ENCODE data around the gene DUSP9.
"Not testable (repeated sequence)": the region's sequence is repeated elsewhere in the genome, so short reads cannot be mapped to it uniquely, and the experiment has no call there.

The DUSP9 gene

GRCh38 chrX:153696986-153697722 lies 50.2 kb downstream of the DUSP9 start:
- not testable (repeated sequence) for H3K9me3 ChIP-seq (ENCODE audit: control insufficient read depth in 5 of 5, low read length in 5 of 5); H3K4me3 ChIP-seq (ENCODE audit: low read depth in 1 of 5, low read length in 5 of 5); H3K27ac ChIP-seq (ENCODE audit: low read depth, low read length); H3K9ac ChIP-seq (ENCODE audit: low read length in 5 of 5)
- Histone ChIP-seq H3K4me1 (ENCODE audit: control insufficient read depth in 5 of 5, insufficient read depth in 5 of 5, low read length in 5 of 5) (peaks cover 0 to 13% (median 0%) of the 10 kb centered on the region in 5 donors), H3K27me3 (ENCODE audit: control insufficient read depth in 5 of 5, insufficient read depth in 4 of 5, low read length in 5 of 5) (peaks cover 0 to 10% (median 0%) of the 10 kb centered on the region in 5 donors), H3K36me3 (ENCODE audit: control insufficient read depth in 5 of 5, insufficient read depth in 5 of 5, low read length in 5 of 5) (peaks cover 0 to 51% (median 22%) of the 10 kb centered on the region in 5 donors)

GRCh38 chrX:153697924-153698865 lies 51.2 kb downstream of the DUSP9 start:
- peaks cover 0 to 61% (median 30%) of the 10 kb centered on the region in 5 donors for H3K36me3 ChIP-seq (ENCODE audit: control insufficient read depth in 5 of 5, insufficient read depth in 5 of 5, low read length in 5 of 5)
- H3K9me3 ChIP-seq (ENCODE audit: control insufficient read depth in 5 of 5, low read length in 5 of 5) = no peaks in the 10 kb centered on the region
- H3K4me1 ChIP-seq (ENCODE audit: control insufficient read depth in 5 of 5, insufficient read depth in 5 of 5, low read length in 5 of 5) = peaks cover 0 to 17% (median 0%) of the 10 kb centered on the region in 5 donors
- H3K27ac ChIP-seq (ENCODE audit: low read depth, low read length) = no peak overlapping the region
- H3K27me3 ChIP-seq (ENCODE audit: control insufficient read depth in 5 of 5, insufficient read depth in 4 of 5, low read length in 5 of 5) = peaks cover 0 to 8% (median 0%) of the 10 kb centered on the region in 5 donors
- no peak overlapping the region for H3K4me3 ChIP-seq (ENCODE audit: low read depth in 1 of 5, low read length in 5 of 5)
- H3K9ac ChIP-seq (ENCODE audit: low read length in 5 of 5) = no peak overlapping the region

- peaks cover 0 to 70% (median 36%) of the 10 kb centered on the region in 5 donors for H3K36me3 ChIP-seq (ENCODE audit: control insufficient read depth in 5 of 5, insufficient read depth in 5 of 5, low read length in 5 of 5)
- not testable (repeated sequence) for H3K9me3 ChIP-seq (ENCODE audit: control insufficient read depth in 5 of 5, low read length in 5 of 5); H3K27ac ChIP-seq (ENCODE audit: low read depth, low read length); H3K27me3 ChIP-seq (ENCODE audit: control insufficient read depth in 5 of 5, insufficient read depth in 4 of 5, low read length in 5 of 5); H3K9ac ChIP-seq (ENCODE audit: low read length in 5 of 5); H3K4me3 ChIP-seq (ENCODE audit: low read depth in 1 of 5, low read length in 5 of 5)
- H3K4me1 ChIP-seq (ENCODE audit: control insufficient read depth in 5 of 5, insufficient read depth in 5 of 5, low read length in 5 of 5) = peaks cover 0 to 18% (median 0%) of the 10 kb centered on the region in 5 donors
Observed at GRCh38 chrX:153699210-153699783, 52.3 kb downstream of the DUSP9 start.

GRCh38 chrX:153699784-153700371 lies 52.9 kb downstream of the DUSP9 start:
- Histone ChIP-seq H3K36me3 (ENCODE audit: control insufficient read depth in 5 of 5, insufficient read depth in 5 of 5, low read length in 5 of 5) (peaks cover 0 to 74% (median 37%) of the 10 kb centered on the region in 5 donors), H3K4me1 (ENCODE audit: control insufficient read depth in 5 of 5, insufficient read depth in 5 of 5, low read length in 5 of 5) (peaks cover 0 to 18% (median 0%) of the 10 kb centered on the region in 5 donors)
- not testable (repeated sequence) for H3K9me3 ChIP-seq (ENCODE audit: control insufficient read depth in 5 of 5, low read length in 5 of 5); H3K27ac ChIP-seq (ENCODE audit: low read depth, low read length); H3K27me3 ChIP-seq (ENCODE audit: control insufficient read depth in 5 of 5, insufficient read depth in 4 of 5, low read length in 5 of 5); H3K4me3 ChIP-seq (ENCODE audit: low read depth in 1 of 5, low read length in 5 of 5); H3K9ac ChIP-seq (ENCODE audit: low read length in 5 of 5)

GRCh38 chrX:153700376-153700945 lies 53.5 kb downstream of the DUSP9 start:
- Histone ChIP-seq H3K36me3 (ENCODE audit: control insufficient read depth in 5 of 5, insufficient read depth in 5 of 5, low read length in 5 of 5) (peaks cover 0 to 80% (median 37%) of the 10 kb centered on the region in 5 donors), H3K4me3 (ENCODE audit: low read depth in 1 of 5, low read length in 5 of 5) (no peak overlapping the region), H3K4me1 (ENCODE audit: control insufficient read depth in 5 of 5, insufficient read depth in 5 of 5, low read length in 5 of 5) (peaks cover 0 to 18% (median 0%) of the 10 kb centered on the region in 5 donors), H3K9ac (ENCODE audit: low read length in 5 of 5) (no peak overlapping the region), H3K27me3 (ENCODE audit: control insufficient read depth in 5 of 5, insufficient read depth in 4 of 5, low read length in 5 of 5) (peaks cover 0 to 8% (median 2%) of the 10 kb centered on the region in 5 donors), H3K9me3 (ENCODE audit: control insufficient read depth in 5 of 5, low read length in 5 of 5) (no peaks in the 10 kb centered on the region), H3K27ac (ENCODE audit: low read depth, low read length) (no peak overlapping the region)
